ENCODE data around the gene IRAK1BP1.

DNA sequence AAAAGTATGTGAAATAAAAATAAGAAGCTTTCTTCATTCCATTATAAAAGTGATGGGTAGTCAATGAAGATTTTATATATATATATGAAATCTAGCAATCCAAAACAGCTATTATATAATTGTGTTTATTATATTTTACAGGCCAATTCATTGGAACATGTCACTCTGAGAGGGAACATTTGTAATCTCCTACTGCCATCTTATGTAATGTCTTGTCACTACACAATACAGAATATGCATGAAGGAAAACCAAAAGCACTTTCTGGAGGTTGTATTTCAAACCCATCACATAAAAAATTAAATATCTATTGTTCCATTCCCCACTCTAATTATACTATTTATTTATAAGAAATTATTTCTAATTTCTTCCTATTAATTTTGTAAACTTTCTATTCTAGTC, 31.5 kb upstream of the IRAK1BP1 start:
- peak; percentile 31 for TF ChIP-seq CTCF (IDR thresholded peaks at IDR 0.05)
- TF ChIP-seq EZH2phosphoT487 (IDR thresholded peaks at IDR 0.05), result no peak
- TF ChIP-seq EZH2 (IDR thresholded peaks at IDR 0.05), result no peak

Measured in neural progenitor cell (in vitro differentiated cells).